ENCODE results near the gene FGF22.

DNA sequence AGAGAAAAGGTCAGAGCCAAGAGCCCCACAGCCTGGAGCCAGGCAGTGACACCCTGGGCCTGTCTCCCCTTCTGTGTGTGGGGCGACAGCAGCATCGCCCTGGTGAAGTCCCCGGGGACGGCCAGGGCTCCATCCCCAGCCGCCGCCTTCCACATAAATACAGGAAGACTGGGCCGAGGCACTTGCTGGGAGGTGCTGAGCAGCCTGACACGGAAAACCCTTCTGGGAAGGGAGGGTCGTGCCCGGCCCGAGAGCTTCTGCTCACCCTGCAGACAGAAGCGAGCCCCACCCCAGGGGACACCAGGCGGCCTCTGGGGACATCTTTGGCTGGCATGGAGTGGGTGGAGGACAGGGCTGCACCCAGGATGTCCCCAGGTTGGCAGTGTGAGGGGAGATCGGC lies 5.1 kb downstream of the FGF22 start:
- TF ChIP-seq POLR2AphosphoS5 (IDR thresholded peaks at IDR 0.05; ENCODE audit: borderline replicate concordance, low read depth, low read length) (no peak), EZH2 (IDR thresholded peaks at IDR 0.05) (no peak), FOXP2 (optimal IDR thresholded peaks at IDR 0.05; ENCODE audit: control extremely low read depth, extremely low read length, insufficient read depth) (no peak)

All from SK-N-MC (cell line).